ENCODE measurements around the gene STAT1.

DNA sequence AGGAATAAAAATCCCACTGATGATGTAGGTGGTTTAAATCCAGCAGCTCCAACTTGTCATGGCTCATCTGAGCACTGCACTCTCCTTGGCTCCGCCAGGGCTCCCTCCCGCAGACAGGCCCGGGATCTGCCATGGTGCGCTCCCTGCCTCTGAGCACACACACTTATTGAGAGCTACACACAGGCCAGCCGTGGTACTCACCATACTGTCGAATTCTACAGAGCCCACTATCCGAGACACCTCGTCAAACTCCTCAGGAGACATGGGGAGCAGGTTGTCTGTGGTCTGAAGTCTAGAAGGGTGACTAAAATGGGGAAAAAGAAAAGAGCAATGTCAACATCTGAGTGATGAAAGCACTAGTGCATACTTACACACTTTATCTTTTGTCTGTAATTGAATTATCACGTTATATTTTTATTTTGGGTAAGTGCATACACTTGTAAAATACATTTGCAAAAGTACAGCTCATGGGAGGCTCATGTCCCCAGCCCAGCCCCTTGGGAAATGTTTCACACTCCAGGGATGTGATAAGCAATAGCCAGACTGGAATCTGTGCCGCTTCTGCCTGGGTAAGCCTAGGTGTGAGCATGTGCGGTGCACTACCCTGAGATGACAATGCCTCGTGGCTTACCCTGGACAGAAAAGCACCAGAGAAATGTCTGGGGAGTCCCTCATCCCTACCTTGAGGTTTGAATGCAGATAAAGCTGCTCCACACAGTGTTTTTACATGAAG lies 39.2 kb downstream of the STAT1 start:
- TF ChIP-seq, protein P1, sequence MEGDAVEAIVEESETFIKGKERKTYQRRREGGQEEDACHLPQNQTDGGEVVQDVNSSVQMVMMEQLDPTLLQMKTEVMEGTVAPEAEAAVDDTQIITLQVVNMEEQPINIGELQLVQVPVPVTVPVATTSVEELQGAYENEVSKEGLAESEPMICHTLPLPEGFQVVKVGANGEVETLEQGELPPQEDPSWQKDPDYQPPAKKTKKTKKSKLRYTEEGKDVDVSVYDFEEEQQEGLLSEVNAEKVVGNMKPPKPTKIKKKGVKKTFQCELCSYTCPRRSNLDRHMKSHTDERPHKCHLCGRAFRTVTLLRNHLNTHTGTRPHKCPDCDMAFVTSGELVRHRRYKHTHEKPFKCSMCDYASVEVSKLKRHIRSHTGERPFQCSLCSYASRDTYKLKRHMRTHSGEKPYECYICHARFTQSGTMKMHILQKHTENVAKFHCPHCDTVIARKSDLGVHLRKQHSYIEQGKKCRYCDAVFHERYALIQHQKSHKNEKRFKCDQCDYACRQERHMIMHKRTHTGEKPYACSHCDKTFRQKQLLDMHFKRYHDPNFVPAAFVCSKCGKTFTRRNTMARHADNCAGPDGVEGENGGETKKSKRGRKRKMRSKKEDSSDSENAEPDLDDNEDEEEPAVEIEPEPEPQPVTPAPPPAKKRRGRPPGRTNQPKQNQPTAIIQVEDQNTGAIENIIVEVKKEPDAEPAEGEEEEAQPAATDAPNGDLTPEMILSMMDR (conservative IDR thresholded peaks at IDR 0.05) = no peak
- no peak for TF ChIP-seq ZFX (IDR thresholded peaks at IDR 0.05)

All from C4-2B (cell line).